Measurements from ENCODE around the gene FRMD4A. TPM values are rescaled to one million over a fixed set of nuclear protein-coding genes. Genes with fewer than 3 reads are reported as not detected.
A peak's percentile ranks its signal among the peaks of the same experiment; 100 is the strongest.

The FRMD4A gene
- total RNA-seq, 1 donor from 2014 or later: 20.2 TPM

DNA sequence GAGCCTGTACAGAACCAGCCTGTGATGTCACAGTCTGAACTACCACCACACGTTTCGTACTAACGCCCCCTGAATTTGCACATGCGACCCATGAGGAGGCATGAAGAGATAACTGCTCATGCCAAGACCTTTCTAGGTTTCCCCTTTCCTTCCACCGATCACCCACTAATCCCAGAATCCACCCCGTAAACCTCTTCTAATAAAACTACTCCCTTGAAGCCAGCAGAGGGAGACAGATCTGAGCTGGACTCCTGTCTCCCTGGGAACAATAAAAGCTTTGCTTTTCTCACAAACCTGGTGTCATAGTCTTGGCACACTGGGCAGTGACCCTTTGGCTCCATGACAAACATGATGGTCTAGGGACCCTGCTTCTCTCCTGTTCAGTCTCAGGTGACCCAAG is 144.5 kb downstream of the FRMD4A start:
- TF ChIP-seq, protein P1, sequence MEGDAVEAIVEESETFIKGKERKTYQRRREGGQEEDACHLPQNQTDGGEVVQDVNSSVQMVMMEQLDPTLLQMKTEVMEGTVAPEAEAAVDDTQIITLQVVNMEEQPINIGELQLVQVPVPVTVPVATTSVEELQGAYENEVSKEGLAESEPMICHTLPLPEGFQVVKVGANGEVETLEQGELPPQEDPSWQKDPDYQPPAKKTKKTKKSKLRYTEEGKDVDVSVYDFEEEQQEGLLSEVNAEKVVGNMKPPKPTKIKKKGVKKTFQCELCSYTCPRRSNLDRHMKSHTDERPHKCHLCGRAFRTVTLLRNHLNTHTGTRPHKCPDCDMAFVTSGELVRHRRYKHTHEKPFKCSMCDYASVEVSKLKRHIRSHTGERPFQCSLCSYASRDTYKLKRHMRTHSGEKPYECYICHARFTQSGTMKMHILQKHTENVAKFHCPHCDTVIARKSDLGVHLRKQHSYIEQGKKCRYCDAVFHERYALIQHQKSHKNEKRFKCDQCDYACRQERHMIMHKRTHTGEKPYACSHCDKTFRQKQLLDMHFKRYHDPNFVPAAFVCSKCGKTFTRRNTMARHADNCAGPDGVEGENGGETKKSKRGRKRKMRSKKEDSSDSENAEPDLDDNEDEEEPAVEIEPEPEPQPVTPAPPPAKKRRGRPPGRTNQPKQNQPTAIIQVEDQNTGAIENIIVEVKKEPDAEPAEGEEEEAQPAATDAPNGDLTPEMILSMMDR (IDR thresholded peaks at IDR 0.05): peak; percentile 51
- TF ChIP-seq EZH2phosphoT487 (IDR thresholded peaks at IDR 0.05): no peak
- no peak overlapping the region for H3K9ac ChIP-seq
- no peaks in the 10 kb centered on the region for H3K27me3 ChIP-seq
- no peaks in the 10 kb centered on the region for H3K36me3 ChIP-seq
- no peak overlapping the region for H3K4me3 ChIP-seq
- no peaks in the 10 kb centered on the region for H3K36me3 Mint-ChIP-seq
- H3K4me2 ChIP-seq: no peak overlapping the region
- no peak overlapping the region for H2AFZ ChIP-seq (replicated peaks)
- H3K9me3 ChIP-seq (ENCODE audit: low read depth): no peaks in the 10 kb centered on the region
- peak overlapping the region; percentile 3 for H3K27ac Mint-ChIP-seq
- H3K27ac ChIP-seq: no peak overlapping the region
- no peaks in the 10 kb centered on the region for H3K4me1 ChIP-seq
- H3F3A ChIP-seq (ENCODE audit: low read depth): peaks cover 23% of the 10 kb centered on the region
- no peaks in the 10 kb centered on the region for H3K79me2 ChIP-seq (ENCODE audit: low read depth)
- no peaks in the 10 kb centered on the region for H3K9me3 Mint-ChIP-seq
- no peaks in the 10 kb centered on the region for H4K20me1 ChIP-seq (ENCODE audit: low read depth)
- peaks cover 18% of the 10 kb centered on the region for H3K4me1 Mint-ChIP-seq
- peak; percentile 26 for DNase-seq (ENCODE audit: low spot score)
- peaks cover 5% of the 10 kb centered on the region for H3K27me3 Mint-ChIP-seq (ENCODE audit: insufficient read depth, low read depth)
- H3K4me3 Mint-ChIP-seq: no peak overlapping the region

DNA sequence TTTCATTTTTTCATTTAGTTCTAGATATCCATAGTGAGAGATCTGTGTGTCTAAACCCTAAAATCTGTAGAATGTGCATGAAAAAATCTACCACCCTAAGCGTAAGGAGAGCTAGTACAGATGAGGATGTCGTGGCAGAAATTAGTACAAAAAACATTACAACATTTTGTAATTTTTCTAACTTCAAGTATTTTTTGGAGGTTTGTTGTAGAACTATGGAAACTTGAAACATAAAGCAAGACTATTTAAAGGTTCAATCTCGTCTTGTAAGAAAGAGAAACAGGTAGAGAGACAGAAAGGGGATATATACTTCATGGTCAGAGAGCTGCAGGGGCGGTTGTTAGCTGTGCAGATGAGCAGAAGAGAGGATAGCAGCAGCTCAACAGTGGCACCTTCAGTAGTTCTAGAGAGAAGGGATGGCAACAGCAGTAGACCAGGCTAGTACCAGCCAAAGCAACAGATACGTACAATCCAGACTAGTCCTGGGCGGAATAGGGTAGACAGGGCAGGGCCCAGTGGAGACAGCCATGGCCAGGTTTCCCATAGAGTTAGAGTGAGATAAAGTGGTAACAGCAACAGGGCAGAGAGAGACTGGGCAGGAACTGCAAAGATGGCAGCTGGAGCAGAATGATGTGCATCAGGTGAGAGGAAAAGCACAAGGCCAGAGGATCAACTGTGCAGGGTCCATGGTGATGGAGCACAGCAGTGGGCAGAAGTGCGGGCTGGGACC is 145.2 kb downstream of the FRMD4A start:
- peak; percentile 78 for DNase-seq (ENCODE audit: low spot score)
- Mint-ChIP-seq H3K27ac (peak overlapping the region; percentile 51), H3K4me3 (no peak overlapping the region), H3K36me3 (no peaks in the 10 kb centered on the region), H3K4me1 (peaks cover 12% of the 10 kb centered on the region), H3K27me3 (ENCODE audit: insufficient read depth, low read depth) (peaks cover 5% of the 10 kb centered on the region), H3K9me3 (no peaks in the 10 kb centered on the region)
- no peaks in the 10 kb centered on the region for H3K4me1 ChIP-seq
- TF ChIP-seq EZH2 (IDR thresholded peaks at IDR 0.05): no peak
- TF ChIP-seq, protein P1 (IDR thresholded peaks at IDR 0.05): peak; percentile 19
- H3K36me3 ChIP-seq: no peaks in the 10 kb centered on the region
- H3K27ac ChIP-seq: peak overlapping the region; percentile 94
- no peak overlapping the region for H3K9ac ChIP-seq
- no peak overlapping the region for H3K4me2 ChIP-seq
- H2AFZ ChIP-seq (replicated peaks): peak overlapping the region; percentile 5
- peaks cover 23% of the 10 kb centered on the region for H3F3A ChIP-seq (ENCODE audit: low read depth)
- no peaks in the 10 kb centered on the region for H3K27me3 ChIP-seq
- no peak overlapping the region for H3K4me3 ChIP-seq
- H4K20me1 ChIP-seq (ENCODE audit: low read depth): no peaks in the 10 kb centered on the region
- H3K79me2 ChIP-seq (ENCODE audit: low read depth): no peaks in the 10 kb centered on the region
- no peaks in the 10 kb centered on the region for H3K9me3 ChIP-seq (ENCODE audit: low read depth)

DNA sequence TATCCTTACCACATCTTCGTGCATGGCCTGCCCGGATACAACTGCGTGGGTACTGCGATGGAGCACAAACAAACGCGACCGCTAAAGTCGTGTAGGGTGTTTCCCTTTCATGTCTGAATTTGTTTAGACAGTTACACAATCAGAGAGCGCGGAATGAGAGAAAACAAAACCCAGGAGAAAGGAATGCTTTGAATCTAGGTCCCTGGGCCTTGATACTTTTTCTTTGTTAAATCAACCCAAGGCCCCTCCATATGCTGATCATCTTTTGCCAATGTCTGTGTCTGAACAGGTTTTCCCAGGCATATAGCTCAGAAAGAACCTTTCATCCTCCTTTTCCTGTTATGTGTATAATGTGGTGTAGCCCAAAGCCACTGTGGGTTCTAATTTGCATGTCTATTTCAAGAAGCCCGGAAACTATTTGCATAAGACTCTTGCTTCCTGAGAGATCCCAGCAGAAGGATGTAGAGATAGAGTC is 145.8 kb downstream of the FRMD4A start:
- Histone ChIP-seq H2AFZ (replicated peaks) (peak overlapping the region; percentile 5), H3K79me2 (ENCODE audit: low read depth) (no peaks in the 10 kb centered on the region), H3K27ac (peak overlapping the region; percentile 94), H3K27me3 (no peaks in the 10 kb centered on the region), H3K9ac (no peak overlapping the region), H3K9me3 (ENCODE audit: low read depth) (no peaks in the 10 kb centered on the region), H3F3A (ENCODE audit: low read depth) (peaks cover 23% of the 10 kb centered on the region), H4K20me1 (ENCODE audit: low read depth) (no peaks in the 10 kb centered on the region), H3K4me3 (no peak overlapping the region), H3K4me2 (no peak overlapping the region), H3K36me3 (no peaks in the 10 kb centered on the region), H3K4me1 (no peaks in the 10 kb centered on the region)
- TF ChIP-seq EZH2 (IDR thresholded peaks at IDR 0.05) (no peak), EZH2phosphoT487 (IDR thresholded peaks at IDR 0.05) (no peak)
- TF ChIP-seq, protein P1 (IDR thresholded peaks at IDR 0.05): no peak
- Mint-ChIP-seq H3K9me3 (no peaks in the 10 kb centered on the region), H3K27ac (peak overlapping the region; percentile 51), H3K27me3 (ENCODE audit: insufficient read depth, low read depth) (peaks cover 5% of the 10 kb centered on the region), H3K4me1 (peaks cover 12% of the 10 kb centered on the region), H3K36me3 (no peaks in the 10 kb centered on the region), H3K4me3 (no peak overlapping the region)
- peak; percentile 54 for DNase-seq (ENCODE audit: low spot score)

All from neural progenitor cell (in vitro differentiated cells).